ENCODE measurements around the gene CFD. TPM values are rescaled to one million over a fixed set of nuclear protein-coding genes. Genes with fewer than 3 reads are reported as not detected.
"Not testable (repeated sequence)": the region's sequence is repeated elsewhere in the genome, so short reads cannot be mapped to it uniquely, and the experiment has no call there.

CFD gene
- total RNA-seq, 1 donor = 19.9 TPM

GRCh38 chr19:876780-877314, 17.4 kb downstream of the CFD start:
- no peaks in the 10 kb centered on the region for H3K27me3 ChIP-seq (ENCODE audit: insufficient read depth, low read length)
- DNase-seq (ENCODE audit: insufficient read length, low spot score, missing footprints) = no peak
- no peak overlapping the region for H3K4me3 ChIP-seq (ENCODE audit: insufficient read depth, low read length)
- H3K79me2 ChIP-seq (ENCODE audit: insufficient read depth, low read length) = no peaks in the 10 kb centered on the region
- no peaks in the 10 kb centered on the region for H3K4me1 ChIP-seq (ENCODE audit: insufficient read depth, low read length)
- no peak overlapping the region for H2AFZ ChIP-seq (ENCODE audit: low read length)
- peaks cover 3% of the 10 kb centered on the region for H4K20me1 ChIP-seq (ENCODE audit: insufficient read depth, low read length)
- H3K4me2 ChIP-seq (ENCODE audit: insufficient read depth, low read length) = no peak overlapping the region
- peaks cover 17% of the 10 kb centered on the region for H3K36me3 ChIP-seq (ENCODE audit: insufficient read depth, low read length)
- no peaks in the 10 kb centered on the region for H3K9me3 ChIP-seq (ENCODE audit: low read depth, low read length)
- no peak overlapping the region for H3K27ac ChIP-seq (ENCODE audit: low read depth, low read length)
- TF ChIP-seq, protein P1, sequence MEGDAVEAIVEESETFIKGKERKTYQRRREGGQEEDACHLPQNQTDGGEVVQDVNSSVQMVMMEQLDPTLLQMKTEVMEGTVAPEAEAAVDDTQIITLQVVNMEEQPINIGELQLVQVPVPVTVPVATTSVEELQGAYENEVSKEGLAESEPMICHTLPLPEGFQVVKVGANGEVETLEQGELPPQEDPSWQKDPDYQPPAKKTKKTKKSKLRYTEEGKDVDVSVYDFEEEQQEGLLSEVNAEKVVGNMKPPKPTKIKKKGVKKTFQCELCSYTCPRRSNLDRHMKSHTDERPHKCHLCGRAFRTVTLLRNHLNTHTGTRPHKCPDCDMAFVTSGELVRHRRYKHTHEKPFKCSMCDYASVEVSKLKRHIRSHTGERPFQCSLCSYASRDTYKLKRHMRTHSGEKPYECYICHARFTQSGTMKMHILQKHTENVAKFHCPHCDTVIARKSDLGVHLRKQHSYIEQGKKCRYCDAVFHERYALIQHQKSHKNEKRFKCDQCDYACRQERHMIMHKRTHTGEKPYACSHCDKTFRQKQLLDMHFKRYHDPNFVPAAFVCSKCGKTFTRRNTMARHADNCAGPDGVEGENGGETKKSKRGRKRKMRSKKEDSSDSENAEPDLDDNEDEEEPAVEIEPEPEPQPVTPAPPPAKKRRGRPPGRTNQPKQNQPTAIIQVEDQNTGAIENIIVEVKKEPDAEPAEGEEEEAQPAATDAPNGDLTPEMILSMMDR (IDR thresholded peaks at IDR 0.05; ENCODE audit: extremely low read depth, low read depth, low read length) = no peak

GRCh38 chr19:877992-878660, 18.7 kb downstream of the CFD start:
- not testable (repeated sequence) for H3K4me3 ChIP-seq (ENCODE audit: insufficient read depth, low read length); H2AFZ ChIP-seq (ENCODE audit: low read length); H3K4me2 ChIP-seq (ENCODE audit: insufficient read depth, low read length); H4K20me1 ChIP-seq (ENCODE audit: insufficient read depth, low read length); H3K27ac ChIP-seq (ENCODE audit: low read depth, low read length); H3K27me3 ChIP-seq (ENCODE audit: insufficient read depth, low read length); H3K9me3 ChIP-seq (ENCODE audit: low read depth, low read length); H3K4me1 ChIP-seq (ENCODE audit: insufficient read depth, low read length); DNase-seq (ENCODE audit: insufficient read length, low spot score, missing footprints); H3K79me2 ChIP-seq (ENCODE audit: insufficient read depth, low read length)
- H3K36me3 ChIP-seq (ENCODE audit: insufficient read depth, low read length) = peaks cover 22% of the 10 kb centered on the region

- not testable (repeated sequence) for DNase-seq (ENCODE audit: insufficient read length, low spot score, missing footprints); H2AFZ ChIP-seq (ENCODE audit: low read length); H3K27ac ChIP-seq (ENCODE audit: low read depth, low read length); H3K4me3 ChIP-seq (ENCODE audit: insufficient read depth, low read length); H3K79me2 ChIP-seq (ENCODE audit: insufficient read depth, low read length); H4K20me1 ChIP-seq (ENCODE audit: insufficient read depth, low read length); H3K4me1 ChIP-seq (ENCODE audit: insufficient read depth, low read length); H3K27me3 ChIP-seq (ENCODE audit: insufficient read depth, low read length); H3K4me2 ChIP-seq (ENCODE audit: insufficient read depth, low read length); H3K9me3 ChIP-seq (ENCODE audit: low read depth, low read length)
- peaks cover 22% of the 10 kb centered on the region for H3K36me3 ChIP-seq (ENCODE audit: insufficient read depth, low read length)
These were observed 19.5 kb downstream of the CFD start for GRCh38 chr19:878751-879561.

DNA sequence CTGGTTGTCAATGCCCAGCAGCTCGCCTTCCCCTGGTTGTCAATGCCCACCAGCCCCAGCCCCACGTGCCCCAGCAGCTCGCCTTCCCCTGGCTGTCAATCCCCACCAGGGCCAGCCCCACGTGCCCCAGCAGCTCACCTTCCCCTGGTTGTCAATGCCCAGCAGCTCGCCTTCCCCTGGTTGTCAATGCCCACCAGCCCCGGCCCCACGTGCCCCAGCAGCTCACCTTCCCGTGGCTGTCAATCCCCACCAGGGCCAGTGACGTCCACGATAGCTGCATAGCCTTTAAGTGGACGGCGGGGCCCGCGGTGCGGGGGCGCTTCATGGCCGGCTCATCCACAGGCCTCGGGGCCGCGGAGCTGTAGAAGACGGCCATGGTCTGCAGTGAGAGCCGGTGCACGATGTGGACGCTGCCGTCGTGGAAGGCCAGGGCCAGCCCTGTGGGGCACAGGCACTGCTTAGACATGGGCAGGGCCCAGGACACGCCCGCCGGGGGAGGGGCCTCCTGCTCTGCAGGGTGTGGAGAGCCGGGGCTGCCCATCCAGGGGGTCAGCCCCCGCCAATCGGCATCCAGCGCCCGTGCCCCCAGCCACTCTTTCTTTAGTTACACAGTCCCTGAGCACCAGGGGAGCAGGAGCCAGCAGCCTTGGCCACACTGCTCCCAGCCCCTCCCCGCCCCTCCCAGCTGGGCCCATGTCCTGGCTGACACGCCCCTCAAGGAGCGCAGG, 20.4 kb downstream of the CFD start:
- H3K27ac ChIP-seq (ENCODE audit: low read depth, low read length) = no peak overlapping the region

More for the DNA sequence above, 20.4 kb downstream of the CFD start:
- Histone ChIP-seq H3K4me1 (ENCODE audit: insufficient read depth, low read length) (no peaks in the 10 kb centered on the region), H3K4me3 (ENCODE audit: insufficient read depth, low read length) (no peak overlapping the region), H3K79me2 (ENCODE audit: insufficient read depth, low read length) (no peaks in the 10 kb centered on the region), H3K9me3 (ENCODE audit: low read depth, low read length) (no peaks in the 10 kb centered on the region), H4K20me1 (ENCODE audit: insufficient read depth, low read length) (no peaks in the 10 kb centered on the region), H2AFZ (ENCODE audit: low read length) (no peak overlapping the region), H3K27me3 (ENCODE audit: insufficient read depth, low read length) (no peaks in the 10 kb centered on the region), H3K4me2 (ENCODE audit: insufficient read depth, low read length) (no peak overlapping the region), H3K36me3 (ENCODE audit: insufficient read depth, low read length) (peaks cover 24% of the 10 kb centered on the region)
- no peak for DNase-seq (ENCODE audit: insufficient read length, low spot score, missing footprints)
- TF ChIP-seq, protein P1 (IDR thresholded peaks at IDR 0.05; ENCODE audit: extremely low read depth, low read depth, low read length) = no peak

Measured in osteoblast (primary cell).